Middle frontal gyrus (tissue), 1 donor: ENCODE data around the gene PRKAA2.

Source experiments
- DNase-seq: peaks from one replicate; pipeline ENCODE4 v3.0.0-alpha.2; 2015; ENCODE audit warnings: low spot score; ENCODE audit errors: extremely low spot score

Gene PRKAA2

DNA sequence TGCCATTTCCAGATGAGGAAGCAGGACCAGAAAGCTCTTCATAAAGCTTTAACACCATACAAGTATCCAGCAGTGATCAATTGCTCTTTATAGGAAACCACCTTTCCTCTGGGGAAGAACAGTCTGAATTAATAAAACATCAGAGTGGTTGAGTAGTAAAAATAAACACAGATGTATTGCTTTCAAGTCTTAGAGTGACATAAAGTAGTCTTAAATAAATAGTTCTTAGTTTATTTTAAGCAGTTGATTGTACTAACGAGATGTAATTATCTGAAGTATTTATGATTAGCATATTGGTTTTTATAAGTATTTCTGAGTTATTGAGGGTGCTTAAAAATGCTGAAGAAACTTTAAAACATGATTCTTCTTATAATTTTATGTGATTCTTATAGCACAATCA lies 67.0 kb downstream of the PRKAA2 start:
- no peak for DNase-seq

DNA sequence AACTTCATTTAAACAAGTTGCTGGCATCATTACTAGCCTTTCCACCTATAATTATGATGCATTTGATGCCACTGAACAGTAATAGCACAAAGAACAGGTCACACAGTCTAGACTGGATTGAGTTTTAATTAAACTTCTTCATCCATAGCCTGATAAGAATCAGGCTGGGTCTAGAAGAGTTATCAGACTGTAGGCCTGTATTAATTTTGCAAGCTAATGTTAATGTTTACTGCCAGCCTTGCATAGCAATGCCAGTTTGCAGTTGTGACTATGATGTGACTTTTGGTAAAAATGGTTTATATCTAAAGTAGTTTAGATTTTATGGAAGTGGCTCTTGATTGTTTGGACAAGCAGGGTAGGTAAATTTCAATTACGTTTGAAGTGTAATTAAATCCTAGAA lies 68.0 kb downstream of the PRKAA2 start:
- DNase-seq: no peak

DNA sequence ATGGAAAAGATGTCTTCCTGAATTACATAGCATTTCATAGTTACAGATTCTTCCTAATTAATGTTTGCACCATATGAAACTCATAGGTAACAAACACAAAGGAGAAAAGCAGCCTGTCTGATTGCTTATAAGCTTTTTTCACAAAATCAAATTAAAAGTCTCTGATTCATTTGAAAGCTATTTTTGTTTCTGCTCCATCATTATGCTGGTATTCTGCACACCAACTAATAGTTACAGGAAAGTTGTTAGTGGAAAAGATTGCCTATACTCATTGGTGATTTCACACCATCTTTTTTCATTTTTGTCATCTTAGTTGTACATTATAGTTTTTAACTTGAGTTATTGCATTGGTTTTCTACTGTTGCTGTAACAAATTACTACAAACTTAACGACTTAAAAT lies 70.0 kb downstream of the PRKAA2 start:
- no peak for DNase-seq

DNA sequence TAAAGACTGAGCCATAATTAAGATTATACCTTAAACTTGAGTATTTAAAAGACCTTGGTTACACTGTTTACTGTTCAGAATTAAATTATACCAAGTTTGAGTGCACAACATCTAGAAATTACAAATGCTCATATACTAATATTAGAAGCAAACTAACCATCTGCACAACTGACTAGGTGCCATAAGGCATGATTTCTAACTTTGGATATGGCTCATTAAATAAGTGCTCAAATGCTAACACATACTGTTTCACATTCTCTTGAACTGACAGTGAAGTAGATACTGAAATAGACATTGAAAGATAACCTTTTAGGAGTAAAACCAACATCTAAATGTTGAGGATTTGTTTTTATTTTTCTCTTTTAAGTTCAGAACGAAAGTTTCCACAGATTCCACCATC lies 74.1 kb downstream of the PRKAA2 start:
- DNase-seq: no peak

DNA sequence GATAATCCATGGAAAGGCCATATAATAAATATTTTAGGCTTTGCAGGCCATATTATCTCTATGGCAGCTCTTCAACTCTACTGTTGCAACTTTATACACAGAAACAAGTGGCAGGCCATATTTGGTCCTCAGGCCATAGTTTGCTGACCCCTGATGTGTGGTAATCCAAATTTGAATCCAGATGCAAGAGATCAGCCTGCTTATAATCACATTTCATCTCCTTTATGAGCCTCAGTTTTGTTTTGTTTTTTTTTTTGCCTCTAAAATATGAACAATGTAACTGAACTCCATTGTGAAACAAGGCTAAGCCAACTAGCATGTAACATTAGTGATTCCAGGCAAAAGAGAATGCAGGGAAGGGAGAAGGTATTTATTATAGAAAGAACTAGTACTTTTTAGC lies 81.6 kb downstream of the PRKAA2 start:
- DNase-seq: no peak

DNA sequence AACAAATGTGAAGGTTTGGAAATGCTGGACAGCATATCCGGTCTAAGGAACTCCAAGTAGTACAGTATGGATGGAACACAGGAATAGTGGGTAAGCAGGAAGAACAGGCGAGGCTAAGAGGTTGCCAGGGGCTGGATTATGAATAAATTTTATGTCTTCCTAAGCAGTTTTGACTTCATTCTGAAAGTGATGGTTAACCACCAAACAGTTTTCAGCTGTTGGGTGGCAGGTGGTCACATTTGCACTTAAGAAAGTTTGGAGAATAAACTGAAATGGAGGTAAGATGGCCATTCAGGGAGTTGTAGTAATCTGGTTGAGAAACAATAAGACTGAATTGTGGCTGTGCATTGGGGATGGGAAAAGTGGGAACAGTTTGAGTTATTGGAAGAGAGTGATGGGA lies 83.8 kb downstream of the PRKAA2 start:
- no peak for DNase-seq

DNA sequence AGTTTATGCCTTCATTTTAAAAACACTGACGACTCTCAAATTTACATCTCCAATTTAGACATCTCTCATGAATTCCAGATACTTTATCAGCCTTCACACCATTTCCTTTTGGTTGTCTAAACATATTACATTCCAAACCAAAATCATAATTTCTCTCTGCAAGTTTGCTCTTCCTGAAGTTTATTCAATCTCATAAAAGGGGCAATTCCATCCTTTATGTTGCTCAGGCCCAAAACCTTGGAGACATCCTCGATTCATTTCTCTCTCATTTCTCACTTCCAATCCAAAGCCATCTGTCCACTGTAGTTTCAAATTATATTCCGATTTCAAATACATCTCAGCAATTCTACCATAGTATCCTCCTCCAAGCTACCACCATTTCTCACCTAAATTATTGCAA lies 100.1 kb downstream of the PRKAA2 start:
- no peak for DNase-seq

DNA sequence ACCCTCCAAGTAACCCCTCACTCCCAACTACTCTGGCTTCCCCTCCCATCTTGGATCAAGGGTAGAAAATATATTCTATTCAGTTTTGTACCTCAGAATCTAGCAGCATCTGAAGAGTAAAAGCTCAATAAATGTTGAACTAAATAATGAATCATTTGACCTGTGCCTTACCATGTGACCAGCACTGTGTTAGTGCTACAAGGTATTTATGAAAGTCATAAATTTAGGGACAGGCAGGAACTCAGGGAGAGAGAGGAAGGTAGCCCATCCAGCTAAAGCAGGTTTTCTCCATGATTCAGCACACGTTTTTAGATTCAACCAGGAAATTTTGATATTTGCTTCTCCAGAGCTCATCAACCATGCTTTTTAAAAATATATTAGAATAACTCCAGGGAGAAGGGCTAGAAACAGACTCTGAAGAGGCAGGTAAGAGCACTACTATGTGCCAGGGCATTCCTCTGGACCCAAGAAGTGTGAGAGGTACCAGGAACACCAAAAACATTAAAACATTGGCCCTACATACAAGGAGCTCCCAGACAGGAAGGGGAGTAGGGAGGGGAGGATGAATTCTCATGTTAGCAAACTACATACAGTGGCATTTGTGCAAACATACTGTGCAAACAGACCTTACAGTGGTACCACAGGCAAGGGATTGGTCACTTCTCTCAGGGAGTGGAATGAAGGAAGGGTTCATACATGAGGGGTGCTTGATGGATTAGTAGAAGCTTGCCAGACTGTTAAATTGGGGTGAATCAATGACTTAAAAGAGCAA lies 109.8 kb downstream of the PRKAA2 start:
- DNase-seq: no peak

DNA sequence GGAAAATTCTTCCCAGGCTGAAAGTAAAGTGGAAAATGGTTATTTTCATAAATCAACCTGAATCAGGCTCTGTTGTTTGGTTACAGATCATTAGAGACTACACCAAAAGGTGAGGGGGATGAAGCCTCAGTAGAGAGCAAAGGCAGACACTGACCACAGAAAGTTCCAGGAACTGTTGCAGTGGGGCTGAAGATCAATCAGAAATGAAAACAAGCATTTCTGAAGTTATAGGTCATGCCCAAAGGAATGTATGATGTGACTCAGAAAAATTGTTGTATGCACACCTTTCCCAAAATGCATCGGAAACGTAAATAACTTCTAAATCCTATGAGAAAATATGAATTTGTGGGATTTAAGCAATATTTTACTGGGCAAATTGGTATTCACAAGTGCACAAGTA lies 110.8 kb downstream of the PRKAA2 start:
- DNase-seq: no peak

DNA sequence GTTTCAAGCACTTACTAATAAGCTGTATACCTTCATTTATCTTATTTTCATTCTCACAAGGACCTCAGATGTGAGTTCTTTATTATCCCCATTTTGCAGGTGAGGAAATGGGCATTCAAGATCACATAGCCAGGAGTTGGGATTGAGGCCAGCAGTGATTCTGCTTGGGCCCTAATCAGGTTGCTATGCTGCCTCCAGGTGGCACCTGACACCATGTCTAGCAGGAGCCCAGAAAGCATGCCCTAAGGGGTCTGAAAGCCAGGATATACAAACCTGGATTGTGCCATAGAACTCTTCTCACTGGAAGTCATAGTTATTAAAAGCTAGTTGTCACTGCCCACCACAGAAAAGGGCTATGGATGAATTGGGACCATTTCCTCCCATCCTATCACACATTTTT lies 113.0 kb downstream of the PRKAA2 start:
- DNase-seq: no peak

DNA sequence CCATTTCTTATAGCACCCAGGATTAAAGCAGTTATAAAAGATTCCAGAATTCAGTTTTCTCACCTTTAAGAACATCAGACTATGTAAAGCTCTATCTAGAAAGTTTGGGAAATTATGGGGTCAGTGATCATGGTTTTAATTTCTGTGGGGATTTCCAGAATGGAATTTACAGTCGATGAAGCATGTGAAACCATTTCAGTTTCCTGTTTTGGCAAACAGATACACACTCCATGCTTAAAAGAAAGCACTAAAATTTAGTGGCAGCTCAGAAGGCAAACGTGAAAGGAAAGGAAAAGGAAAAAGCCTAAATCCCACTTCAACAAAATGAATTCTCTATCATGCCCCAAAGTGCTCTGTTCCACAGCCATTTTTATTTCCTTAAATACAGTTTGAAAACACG lies 113.7 kb downstream of the PRKAA2 start:
- DNase-seq: no peak
